Neural progenitor cell (in vitro differentiated cells): ENCODE results near the gene EHD4.

Experiments
- EZH2 ChIP-seq: fragments of 200-600 bp; sonication (generic); IDR thresholded peaks from 2 replicates; pipeline ENCODE4 v1.6.1; 2017; ENCODE audit warnings: antibody characterized with exemption, mild to moderate bottlenecking, moderate library complexity
- TF ChIP-seq, protein P1 (sequence below): fragments of 200-600 bp; sonication (generic); IDR thresholded peaks from 2 replicates; pipeline ENCODE4 v1.5.1; 2017; ENCODE audit warnings: antibody characterized with exemption, mild to moderate bottlenecking

DNA sequence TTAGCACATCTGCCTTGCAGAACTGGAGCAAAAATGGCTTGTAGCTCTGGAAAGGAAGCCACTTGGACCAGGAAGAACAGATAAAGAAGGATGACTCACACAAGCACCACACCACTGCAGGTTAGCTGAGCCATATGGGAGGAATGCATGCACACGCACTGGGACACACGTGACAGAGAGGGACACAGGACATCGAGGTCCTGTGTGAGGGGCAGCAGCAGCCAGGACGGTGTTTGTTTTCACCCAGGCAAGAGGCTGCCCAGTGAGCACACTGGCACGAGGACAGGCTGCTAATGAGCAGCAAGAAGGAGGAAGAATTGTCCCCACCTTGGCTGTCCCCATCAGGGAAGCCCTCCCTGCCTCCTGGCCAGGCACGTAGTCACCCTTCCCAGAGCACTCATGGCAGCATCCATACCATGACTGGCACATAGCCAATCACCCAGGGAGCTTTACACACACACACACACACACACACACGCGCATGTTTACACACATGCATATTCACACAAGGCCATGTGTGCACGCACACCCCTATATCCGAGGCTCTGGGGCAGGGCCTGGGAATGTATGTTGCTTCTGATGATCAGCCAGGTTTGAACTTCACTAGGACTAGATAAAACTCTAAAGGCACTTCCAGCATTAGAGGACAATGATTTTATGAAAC is 54.5 kb downstream of the EHD4 start:
- TF ChIP-seq, protein P1, sequence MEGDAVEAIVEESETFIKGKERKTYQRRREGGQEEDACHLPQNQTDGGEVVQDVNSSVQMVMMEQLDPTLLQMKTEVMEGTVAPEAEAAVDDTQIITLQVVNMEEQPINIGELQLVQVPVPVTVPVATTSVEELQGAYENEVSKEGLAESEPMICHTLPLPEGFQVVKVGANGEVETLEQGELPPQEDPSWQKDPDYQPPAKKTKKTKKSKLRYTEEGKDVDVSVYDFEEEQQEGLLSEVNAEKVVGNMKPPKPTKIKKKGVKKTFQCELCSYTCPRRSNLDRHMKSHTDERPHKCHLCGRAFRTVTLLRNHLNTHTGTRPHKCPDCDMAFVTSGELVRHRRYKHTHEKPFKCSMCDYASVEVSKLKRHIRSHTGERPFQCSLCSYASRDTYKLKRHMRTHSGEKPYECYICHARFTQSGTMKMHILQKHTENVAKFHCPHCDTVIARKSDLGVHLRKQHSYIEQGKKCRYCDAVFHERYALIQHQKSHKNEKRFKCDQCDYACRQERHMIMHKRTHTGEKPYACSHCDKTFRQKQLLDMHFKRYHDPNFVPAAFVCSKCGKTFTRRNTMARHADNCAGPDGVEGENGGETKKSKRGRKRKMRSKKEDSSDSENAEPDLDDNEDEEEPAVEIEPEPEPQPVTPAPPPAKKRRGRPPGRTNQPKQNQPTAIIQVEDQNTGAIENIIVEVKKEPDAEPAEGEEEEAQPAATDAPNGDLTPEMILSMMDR: no peak
- no peak for TF ChIP-seq EZH2
